K562 treated with DMSO at 1 percent for 12 hours (cell line): Measurements from ENCODE around the gene PGAP6. TPM values are rescaled to one million over a fixed set of nuclear protein-coding genes. Genes with fewer than 3 reads are reported as not detected.

Experiments used
- total RNA-seq: library from RNA; unstranded; fragments of 300-600 nt; gene quantifications from 2 replicates; pipeline ENCODE4 v1.2.3, GENCODE V29; 2022; ENCODE audit not compliant: insufficient read depth

PGAP6 gene, protein sequence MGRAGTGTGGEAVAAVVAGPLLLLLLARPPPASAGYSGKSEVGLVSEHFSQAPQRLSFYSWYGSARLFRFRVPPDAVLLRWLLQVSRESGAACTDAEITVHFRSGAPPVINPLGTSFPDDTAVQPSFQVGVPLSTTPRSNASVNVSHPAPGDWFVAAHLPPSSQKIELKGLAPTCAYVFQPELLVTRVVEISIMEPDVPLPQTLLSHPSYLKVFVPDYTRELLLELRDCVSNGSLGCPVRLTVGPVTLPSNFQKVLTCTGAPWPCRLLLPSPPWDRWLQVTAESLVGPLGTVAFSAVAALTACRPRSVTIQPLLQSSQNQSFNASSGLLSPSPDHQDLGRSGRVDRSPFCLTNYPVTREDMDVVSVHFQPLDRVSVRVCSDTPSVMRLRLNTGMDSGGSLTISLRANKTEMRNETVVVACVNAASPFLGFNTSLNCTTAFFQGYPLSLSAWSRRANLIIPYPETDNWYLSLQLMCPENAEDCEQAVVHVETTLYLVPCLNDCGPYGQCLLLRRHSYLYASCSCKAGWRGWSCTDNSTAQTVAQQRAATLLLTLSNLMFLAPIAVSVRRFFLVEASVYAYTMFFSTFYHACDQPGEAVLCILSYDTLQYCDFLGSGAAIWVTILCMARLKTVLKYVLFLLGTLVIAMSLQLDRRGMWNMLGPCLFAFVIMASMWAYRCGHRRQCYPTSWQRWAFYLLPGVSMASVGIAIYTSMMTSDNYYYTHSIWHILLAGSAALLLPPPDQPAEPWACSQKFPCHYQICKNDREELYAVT
- total RNA-seq, result 86.0 and 95.6 TPM in 2 replicates

DNA sequence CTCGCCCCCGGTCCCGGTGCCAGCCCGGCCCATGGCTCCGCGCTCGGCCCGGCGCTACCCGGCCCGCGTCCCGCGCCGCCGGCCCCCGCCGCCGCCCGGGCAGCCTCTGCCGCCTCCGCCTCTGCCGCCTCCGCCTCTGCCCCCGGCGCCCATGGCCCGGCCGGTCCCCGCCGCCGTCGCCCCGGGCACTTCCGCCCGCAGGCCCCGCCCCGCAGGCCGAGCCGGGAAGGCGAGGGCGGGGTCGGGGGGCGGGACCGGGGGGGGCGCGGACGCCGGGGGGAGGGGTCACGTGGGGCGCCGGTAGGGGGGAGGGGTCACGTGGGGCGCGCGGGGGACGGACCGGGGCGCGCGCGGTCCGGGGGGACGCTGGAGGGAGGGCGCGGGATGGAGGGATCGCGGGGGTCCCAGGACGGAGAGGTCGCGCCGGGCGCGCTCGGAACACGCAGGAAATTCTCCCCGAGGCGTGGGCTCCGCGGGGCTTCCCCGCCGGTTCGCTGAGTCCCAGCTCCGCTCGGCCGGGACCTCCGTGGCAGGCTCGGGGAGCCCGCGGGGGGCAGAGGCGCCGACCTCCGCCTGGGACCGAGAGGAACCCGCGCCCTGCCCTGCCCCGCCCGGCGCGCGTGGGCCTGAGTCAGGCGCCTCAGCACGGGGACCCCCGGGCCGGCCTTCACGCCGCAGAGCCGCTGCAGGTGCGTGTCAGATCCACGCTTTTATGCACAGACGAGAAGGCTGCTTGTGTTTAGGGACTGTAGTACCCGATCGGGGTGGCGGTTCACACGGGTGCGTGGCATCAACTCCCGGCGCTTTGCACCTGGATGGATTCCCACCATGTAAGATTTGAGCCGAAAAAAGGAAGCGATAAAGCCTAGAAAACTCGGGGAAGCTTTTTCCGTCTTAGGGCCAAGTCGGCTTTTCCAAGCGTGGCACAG is at the start of gene PGAP6:
Gene PGAP6, minus strand, starts transcription at position 190 of the 929 bp plus-strand sequence. Its CDS starts 157 bp downstream, at position 33.

DNA sequence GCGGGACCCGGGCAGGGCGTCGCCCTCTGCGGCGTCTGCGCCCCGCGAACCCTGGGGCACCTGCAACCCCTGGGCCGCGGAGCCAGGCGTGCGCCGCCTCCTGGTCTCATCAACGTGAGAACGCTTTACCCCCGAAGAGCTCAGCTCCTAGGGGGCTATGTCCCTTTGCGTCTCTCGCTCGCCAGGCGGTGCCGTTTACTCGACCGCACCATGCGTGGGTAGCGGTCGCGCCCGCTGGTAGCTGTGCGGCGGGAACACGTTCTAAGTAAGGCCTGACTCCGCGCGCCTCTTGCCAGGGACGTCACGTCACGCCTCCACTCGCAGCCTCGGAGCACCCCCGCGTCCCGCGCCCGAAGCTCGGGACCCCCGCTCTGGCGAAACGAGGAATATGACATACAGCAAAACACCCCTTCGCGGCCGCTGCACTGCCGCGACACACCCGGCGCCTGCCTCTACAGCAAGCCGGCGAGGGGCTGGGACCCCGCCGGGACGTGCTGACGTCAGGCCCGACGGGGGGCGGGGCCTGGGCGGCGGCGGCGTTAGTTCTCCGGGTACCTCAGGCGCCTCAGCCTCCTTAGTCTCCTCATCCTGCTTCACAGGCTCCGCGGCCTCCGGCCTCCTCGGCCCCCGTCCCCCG is 43.4 kb upstream of the PGAP6 start, which contains the start of gene RAB11FIP3:
Gene RAB11FIP3, plus strand, starts transcription at position 568 of the 637 bp plus-strand sequence. CDS start 358 bp downstream, outside the sequence.

DNA sequence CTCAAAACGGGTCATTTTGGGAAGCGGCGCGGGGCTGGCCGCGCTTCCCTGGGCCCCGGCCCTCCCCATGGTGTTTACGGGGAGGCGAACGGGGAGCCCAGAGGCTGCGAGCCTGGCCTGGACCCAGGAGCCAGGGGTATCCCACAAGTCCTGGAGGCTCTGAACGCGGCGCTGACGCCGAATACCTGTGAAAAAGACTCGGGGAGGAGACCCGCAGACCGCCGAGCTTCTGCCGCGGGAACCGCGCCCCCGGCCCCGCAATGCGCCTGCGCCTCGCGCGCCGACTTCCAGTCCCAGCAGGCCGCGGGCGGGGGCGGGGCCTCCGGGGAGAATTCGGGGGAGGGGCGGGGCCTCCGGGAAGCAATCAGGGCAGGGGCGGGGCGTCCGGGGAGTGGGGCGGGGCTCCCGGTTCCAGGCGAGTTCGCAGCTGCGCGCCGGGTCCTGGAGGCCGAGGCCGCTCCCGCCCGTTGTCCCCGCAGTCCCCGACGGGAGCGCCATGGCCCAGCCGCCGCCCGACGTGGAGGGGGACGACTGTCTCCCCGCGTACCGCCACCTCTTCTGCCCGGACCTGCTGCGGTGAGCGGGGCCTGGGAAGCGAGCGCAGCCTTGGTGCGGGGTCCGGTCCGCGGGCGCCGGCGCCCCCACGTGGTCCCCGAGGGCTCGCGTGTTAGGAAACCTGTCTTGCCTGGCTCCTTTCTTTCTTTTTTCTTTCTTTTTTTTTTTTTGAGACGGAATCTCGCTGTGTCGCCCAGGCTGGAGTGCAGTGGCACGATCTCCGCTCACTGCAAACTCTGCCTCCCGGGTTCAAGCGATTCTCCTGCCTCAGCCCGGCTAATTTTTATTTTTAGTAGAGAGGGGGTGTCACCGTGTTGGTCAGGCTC is 19.9 kb upstream of the PGAP6 start, which contains the start of gene DECR2:
Gene DECR2, plus strand, starts transcription at position 418 of the 881 bp plus-strand sequence. Its CDS starts 79 bp downstream, at position 497.

DNA sequence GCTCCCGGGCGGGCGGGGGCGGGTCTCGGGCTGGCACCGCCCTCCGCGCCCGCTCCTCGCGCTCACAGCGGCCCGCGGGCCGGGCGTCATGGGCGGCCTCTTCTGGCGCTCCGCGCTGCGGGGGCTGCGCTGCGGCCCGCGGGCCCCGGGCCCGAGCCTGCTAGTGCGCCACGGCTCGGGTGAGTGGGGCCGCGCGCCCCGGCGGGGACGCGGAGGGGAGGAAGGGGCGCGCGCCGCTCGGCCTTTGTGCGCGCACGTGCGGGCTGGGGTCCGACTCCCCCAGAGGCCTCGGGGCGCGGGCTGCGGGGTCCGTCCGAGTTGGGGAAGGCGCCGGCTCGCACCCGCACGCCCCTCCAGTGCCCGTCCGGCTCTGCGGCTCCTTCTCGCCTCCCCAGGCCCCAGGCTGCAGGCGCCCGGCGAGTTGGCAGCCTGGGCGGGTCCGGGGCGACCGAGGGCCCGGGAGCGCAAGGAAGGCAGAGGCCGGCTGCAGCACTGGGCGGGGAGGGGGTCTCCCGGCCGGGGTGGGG is 15.4 kb upstream of the PGAP6 start, which contains the start of gene NME4:
Gene NME4, plus strand, starts transcription at position 65 of the 527 bp plus-strand sequence. Its CDS starts 24 bp downstream, at position 89.

DNA sequence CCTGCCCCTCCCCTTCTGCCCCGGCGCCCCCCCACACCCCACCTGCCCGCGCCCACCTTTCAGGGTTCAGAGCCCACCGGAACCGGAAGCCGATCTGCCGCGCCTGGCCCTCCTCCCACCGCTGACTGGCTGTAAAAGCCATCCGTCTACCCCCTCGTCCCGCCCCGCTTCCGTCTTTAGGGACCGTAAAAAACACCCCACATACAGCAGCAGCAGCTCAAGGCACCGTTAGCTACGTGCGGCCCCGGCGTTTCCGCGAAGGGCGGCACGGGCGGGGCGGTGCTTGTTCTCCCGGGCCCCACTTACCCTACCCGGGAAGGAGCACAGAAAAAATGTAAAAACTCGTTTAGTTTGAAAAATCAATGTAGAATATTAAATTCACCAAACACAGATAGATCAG is 11.3 kb downstream of the PGAP6 start, which contains the start of gene MRPL28:
Gene MRPL28, minus strand, starts transcription at position 96 of the 400 bp plus-strand sequence. CDS start 320 bp downstream, outside the sequence.

DNA sequence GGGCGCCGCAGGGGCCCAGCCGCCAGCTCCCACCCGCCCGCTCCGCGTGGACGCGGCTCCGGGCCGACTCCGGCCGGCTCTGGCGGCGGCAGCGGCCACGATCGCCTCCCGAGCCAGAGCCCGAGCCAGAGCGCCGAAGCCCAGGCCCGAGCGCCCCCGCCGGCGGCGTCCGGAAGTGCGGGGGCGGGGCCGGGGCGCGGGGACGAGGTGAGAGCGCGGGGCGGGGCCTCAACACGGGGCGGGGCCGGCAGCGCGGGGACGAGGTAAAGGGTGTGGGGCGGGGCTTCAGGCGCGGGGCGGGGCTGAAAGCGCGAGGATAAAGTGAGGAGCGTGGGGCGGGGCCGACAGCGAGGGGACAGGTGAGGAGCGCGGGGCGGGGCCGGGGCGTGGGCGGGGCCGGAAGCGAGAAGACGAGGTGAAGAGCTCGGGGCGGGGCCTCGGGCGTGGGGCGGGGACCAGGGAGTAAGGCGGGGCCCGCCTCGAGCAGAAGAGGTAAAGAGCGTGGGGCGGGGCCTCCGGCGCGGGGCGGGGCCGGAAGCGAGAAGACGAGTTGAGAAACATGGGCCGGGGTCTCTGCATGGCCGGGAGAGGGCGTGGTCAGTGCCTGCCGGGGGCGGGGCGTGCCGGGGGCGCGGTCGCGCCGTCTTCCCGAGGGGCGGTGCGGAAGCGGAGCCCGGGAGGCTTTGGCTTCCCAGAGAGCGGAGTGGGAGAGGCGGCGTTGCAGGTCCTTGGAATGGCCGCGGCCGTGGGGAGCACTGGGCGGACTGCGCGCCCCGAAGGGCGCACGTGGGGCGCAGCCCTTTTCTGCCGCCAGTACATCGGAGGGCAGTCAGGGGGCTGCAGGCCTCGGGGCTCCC is 29.0 kb downstream of the PGAP6 start, which contains the start of gene AXIN1:
Gene AXIN1, minus strand, starts transcription at position 177 of the 857 bp plus-strand sequence. CDS start 5,698 bp downstream, outside the sequence.

Other genes starting within 250 kb of the PGAP6 start
- 24.8 and 44.1 TPM in 2 replicates for gene NPRL3, start 243.3 kb downstream of the PGAP6 start, total RNA-seq
- 91.5 and 152 TPM in 2 replicates for gene HBZ, start 229.3 kb downstream of the PGAP6 start, total RNA-seq
- gene HBM, start 216.0 kb downstream of the PGAP6 start, total RNA-seq, result not detected in 2 replicates
- gene HBA2, start 209.1 kb downstream of the PGAP6 start, total RNA-seq, result 139 and 152 TPM in 2 replicates
- gene HBA1, start 205.3 kb downstream of the PGAP6 start, total RNA-seq, result 556 and 839 TPM in 2 replicates
- gene HBQ1, start 201.5 kb downstream of the PGAP6 start, total RNA-seq, result 34.4 and 92.7 TPM in 2 replicates
- gene LUC7L, start 152.5 kb downstream of the PGAP6 start, total RNA-seq, result 48.4 and 56.4 TPM in 2 replicates
- 78.1 and 81.9 TPM in 2 replicates for gene FAM234A, start 147.2 kb downstream of the PGAP6 start, total RNA-seq
- gene RGS11, start 106.0 kb downstream of the PGAP6 start, total RNA-seq, result not detected in 2 replicates
- gene ARHGDIG, start 101.4 kb downstream of the PGAP6 start, total RNA-seq, result not detected in 2 replicates
- not detected in 2 replicates for gene PDIA2, start 98.8 kb downstream of the PGAP6 start, total RNA-seq
- 28.6 and 39.4 TPM in 2 replicates for gene AXIN1, start 29.3 kb downstream of the PGAP6 start, total RNA-seq
- gene MRPL28, start 11.4 kb downstream of the PGAP6 start, total RNA-seq, result 89.7 and 105 TPM in 2 replicates
- gene NME4, start 15.2 kb upstream of the PGAP6 start, total RNA-seq, result 138 and 154 TPM in 2 replicates
- 36.2 and 36.4 TPM in 2 replicates for gene DECR2, start 19.9 kb upstream of the PGAP6 start, total RNA-seq
- gene RAB11FIP3, start 43.7 kb upstream of the PGAP6 start, total RNA-seq, result 10.5 and 18.8 TPM in 2 replicates
- gene CAPN15, start 145.7 kb upstream of the PGAP6 start, total RNA-seq, result 40.3 and 60.1 TPM in 2 replicates
- not detected in 2 replicates for gene PRR35, start 178.4 kb upstream of the PGAP6 start, total RNA-seq
- 8.4 and 8.5 TPM in 2 replicates for gene NHLRC4, start 185.0 kb upstream of the PGAP6 start, total RNA-seq
- 31.0 and 43.5 TPM in 2 replicates for gene PIGQ, start 188.0 kb upstream of the PGAP6 start, total RNA-seq
- 26.5 and 38.7 TPM in 2 replicates for gene RAB40C, start 208.1 kb upstream of the PGAP6 start, total RNA-seq
- 10.4 and 11.0 TPM in 2 replicates for gene WFIKKN1, start 249.0 kb upstream of the PGAP6 start, total RNA-seq